Cardiac muscle cell (in vitro differentiated cells and primary cell): ENCODE data around the gene PCDH9. TPM values are rescaled to one million over a fixed set of nuclear protein-coding genes. Genes with fewer than 3 reads are reported as not detected.

Experiments
- DNase-seq, 2 donors: peaks; one replicate each; pipeline versions ENCODE4 v3.0.0 to v3.0.0-alpha.2; 2010 to 2017; ENCODE audit warnings: low read depth in 1 of 2, low spot score in 1 of 2
- H3K27ac ChIP-seq: fragments of 200-600 bp; sonication (generic); 2 replicates; pipeline ENCODE4 v1.5.1; 2016
- H3K27me3 ChIP-seq: fragments of 200-600 bp; sonication (generic); 2 replicates; pipeline ENCODE4 v1.6.0; 2016; ENCODE audit warnings: control low read depth
- H3K36me3 ChIP-seq: fragments of 200-600 bp; sonication (generic); 2 replicates; pipeline ENCODE4 v1.5.1; 2016; ENCODE audit warnings: control low read depth
- H3K4me1 ChIP-seq: fragments of 200-600 bp; sonication (generic); 2 replicates; pipeline ENCODE4 v1.8.1; 2017; ENCODE audit warnings: low read depth, mild to moderate bottlenecking, mixed run types
- H3K4me3 ChIP-seq: fragments of 200-600 bp; sonication (generic); 2 replicates; pipeline ENCODE4 v1.5.1; 2016; ENCODE audit warnings: mild to moderate bottlenecking
- H3K9me3 ChIP-seq: fragments of 200-600 bp; sonication (generic); 2 replicates; pipeline ENCODE4 v1.5.1; 2017; ENCODE audit warnings: low read depth, mild to moderate bottlenecking, control low read depth
- polyA plus RNA-seq: library from polyadenylated mRNA; unstranded; fragments of >200 nt; fragmentation: Nextera tagmentation; extraction: Ambion mirVana; gene quantifications from 2 replicates; pipeline ENCODE4 v1.2.1, GENCODE V29; 2016
- total RNA-seq: library from RNA; depleted of rRNA; stranded (reverse); fragments of >200 nt; gene quantifications from 2 replicates; pipeline ENCODE4 v1.2.3, GENCODE V29; 2016
- TF ChIP-seq, protein P1 (sequence below): IDR thresholded peaks from 2 replicates; pipeline ENCODE4 v1.5.1; 2012; ENCODE audit warnings: low read depth, mild to moderate bottlenecking, low read length

PCDH9 gene
- total and polyA plus RNA-seq, 2 experiments from 2014 or later, result 1.6 to 2.3 TPM

DNA sequence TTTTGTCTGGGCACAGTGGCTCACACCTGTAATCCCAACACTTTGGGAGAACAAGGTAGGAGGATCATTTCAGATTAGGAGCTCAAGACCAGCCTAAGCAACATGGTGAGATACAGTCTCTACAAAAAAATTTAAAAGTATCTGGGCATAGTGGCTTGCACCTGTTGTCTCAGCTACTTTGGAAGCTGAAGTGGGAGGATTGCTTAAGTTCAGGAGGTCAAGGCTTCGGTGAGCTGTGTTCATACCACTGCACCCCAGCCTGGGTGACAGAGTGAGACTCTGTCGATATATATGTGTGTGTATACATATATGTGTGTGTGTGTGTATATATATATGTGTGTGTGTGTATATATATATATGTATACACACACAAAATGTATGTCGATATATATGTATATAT, 833.0 kb downstream of the PCDH9 start:
- Histone ChIP-seq H3K9me3 (no peaks in the 10 kb centered on the region), H3K27ac (no peak overlapping the region), H3K27me3 (peaks cover 10% of the 10 kb centered on the region), H3K4me3 (no peak overlapping the region), H3K36me3 (no peaks in the 10 kb centered on the region), H3K4me1 (peaks cover 20% of the 10 kb centered on the region)
- DNase-seq, result no peak
- TF ChIP-seq, protein P1, sequence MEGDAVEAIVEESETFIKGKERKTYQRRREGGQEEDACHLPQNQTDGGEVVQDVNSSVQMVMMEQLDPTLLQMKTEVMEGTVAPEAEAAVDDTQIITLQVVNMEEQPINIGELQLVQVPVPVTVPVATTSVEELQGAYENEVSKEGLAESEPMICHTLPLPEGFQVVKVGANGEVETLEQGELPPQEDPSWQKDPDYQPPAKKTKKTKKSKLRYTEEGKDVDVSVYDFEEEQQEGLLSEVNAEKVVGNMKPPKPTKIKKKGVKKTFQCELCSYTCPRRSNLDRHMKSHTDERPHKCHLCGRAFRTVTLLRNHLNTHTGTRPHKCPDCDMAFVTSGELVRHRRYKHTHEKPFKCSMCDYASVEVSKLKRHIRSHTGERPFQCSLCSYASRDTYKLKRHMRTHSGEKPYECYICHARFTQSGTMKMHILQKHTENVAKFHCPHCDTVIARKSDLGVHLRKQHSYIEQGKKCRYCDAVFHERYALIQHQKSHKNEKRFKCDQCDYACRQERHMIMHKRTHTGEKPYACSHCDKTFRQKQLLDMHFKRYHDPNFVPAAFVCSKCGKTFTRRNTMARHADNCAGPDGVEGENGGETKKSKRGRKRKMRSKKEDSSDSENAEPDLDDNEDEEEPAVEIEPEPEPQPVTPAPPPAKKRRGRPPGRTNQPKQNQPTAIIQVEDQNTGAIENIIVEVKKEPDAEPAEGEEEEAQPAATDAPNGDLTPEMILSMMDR, result no peak

DNA sequence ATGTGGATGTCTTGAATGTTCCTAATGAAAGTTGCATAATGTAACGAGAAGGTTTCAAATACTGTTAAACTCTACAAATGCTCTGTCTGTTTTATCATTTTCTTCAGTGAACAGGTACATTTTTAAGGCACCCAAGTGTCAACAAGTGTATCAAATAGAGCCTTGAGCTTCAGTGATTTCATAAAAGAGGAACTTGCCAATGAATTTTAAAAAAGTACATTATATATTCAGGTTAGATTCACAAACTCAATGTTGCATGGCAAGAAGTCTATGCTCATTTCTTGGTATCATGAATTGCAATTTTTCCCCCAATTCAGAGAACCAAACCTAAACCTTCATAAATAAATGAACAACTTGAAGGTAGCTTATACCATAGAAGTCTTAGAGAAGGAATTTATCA, 838.8 kb downstream of the PCDH9 start:
- Histone ChIP-seq H3K27me3 (peaks cover 8% of the 10 kb centered on the region), H3K27ac (no peak overlapping the region), H3K9me3 (no peaks in the 10 kb centered on the region), H3K4me3 (no peak overlapping the region), H3K36me3 (no peaks in the 10 kb centered on the region), H3K4me1 (peaks cover 10% of the 10 kb centered on the region)
- DNase-seq, result no peak
- TF ChIP-seq, protein P1, result no peak

DNA sequence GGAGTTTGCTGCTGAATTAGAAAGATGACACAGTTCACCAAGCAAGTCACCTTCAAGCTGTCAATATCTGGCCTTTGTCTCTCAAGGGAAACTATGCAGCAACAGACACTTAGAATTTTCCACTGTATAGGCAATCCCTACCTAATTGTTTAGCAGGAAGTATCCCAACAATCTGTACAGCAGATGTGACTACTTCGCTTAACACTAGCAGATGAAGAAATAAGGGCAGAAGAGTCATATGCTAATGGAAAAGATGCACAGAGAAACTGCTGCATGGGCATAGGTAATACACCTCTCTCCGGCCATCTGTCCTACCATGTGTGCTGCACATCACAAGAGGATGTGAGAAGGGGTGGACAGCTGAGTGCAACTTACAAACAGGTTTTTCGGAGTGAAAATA, 851.2 kb downstream of the PCDH9 start:
- TF ChIP-seq, protein P1, result no peak
- no peak overlapping the region for H3K4me3 ChIP-seq
- H3K4me1 ChIP-seq, result peaks cover 6% of the 10 kb centered on the region
- no peaks in the 10 kb centered on the region for H3K9me3 ChIP-seq
- no peak overlapping the region for H3K27ac ChIP-seq
- H3K36me3 ChIP-seq, result no peaks in the 10 kb centered on the region
- DNase-seq, result no peak
- no peaks in the 10 kb centered on the region for H3K27me3 ChIP-seq

DNA sequence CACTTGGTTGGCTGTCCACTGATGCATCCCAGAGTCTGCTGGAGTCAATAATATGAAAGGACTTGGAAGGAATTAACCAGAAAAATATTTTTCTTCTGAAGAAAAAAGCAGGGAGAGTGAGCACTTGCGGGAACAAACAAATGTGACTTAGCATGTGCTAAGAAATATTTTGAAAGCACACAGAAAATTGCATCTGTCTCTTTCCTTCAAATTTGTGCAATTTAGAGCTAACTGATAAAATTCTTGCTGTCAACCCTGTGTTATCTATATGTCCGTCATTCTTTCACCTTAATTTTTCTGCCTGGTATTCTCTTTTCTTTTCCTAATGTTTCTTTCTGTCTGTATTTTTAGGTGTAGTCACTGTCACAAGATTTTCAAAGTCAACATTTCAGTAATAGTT, 852.6 kb downstream of the PCDH9 start:
- Histone ChIP-seq H3K27me3 (no peaks in the 10 kb centered on the region), H3K36me3 (no peaks in the 10 kb centered on the region), H3K9me3 (no peaks in the 10 kb centered on the region), H3K27ac (no peak overlapping the region), H3K4me1 (peaks cover 6% of the 10 kb centered on the region), H3K4me3 (no peak overlapping the region)
- no peak for DNase-seq
- TF ChIP-seq, protein P1, result no peak

DNA sequence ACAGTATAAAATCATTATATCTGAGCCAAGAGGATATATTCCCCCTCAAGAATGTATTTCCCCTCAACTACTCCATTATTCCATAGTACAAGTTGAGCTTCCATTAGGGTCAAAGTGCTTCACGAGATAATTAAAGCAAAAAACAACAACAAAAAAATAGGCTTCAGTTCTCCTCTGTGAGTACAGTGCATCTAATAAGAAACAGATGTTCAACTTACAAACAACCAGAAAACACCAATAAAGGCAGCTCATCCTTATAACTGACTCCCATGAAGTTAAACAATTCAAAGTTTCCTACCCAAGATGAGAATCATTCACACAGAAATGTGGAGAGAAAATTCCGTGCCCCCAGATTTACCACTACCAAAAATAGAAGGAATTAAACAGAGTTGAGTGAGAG, 854.4 kb downstream of the PCDH9 start:
- Histone ChIP-seq H3K36me3 (no peaks in the 10 kb centered on the region), H3K27me3 (no peaks in the 10 kb centered on the region), H3K27ac (no peak overlapping the region), H3K4me1 (no peaks in the 10 kb centered on the region), H3K4me3 (no peak overlapping the region), H3K9me3 (no peaks in the 10 kb centered on the region)
- no peak for DNase-seq
- TF ChIP-seq, protein P1, result no peak

DNA sequence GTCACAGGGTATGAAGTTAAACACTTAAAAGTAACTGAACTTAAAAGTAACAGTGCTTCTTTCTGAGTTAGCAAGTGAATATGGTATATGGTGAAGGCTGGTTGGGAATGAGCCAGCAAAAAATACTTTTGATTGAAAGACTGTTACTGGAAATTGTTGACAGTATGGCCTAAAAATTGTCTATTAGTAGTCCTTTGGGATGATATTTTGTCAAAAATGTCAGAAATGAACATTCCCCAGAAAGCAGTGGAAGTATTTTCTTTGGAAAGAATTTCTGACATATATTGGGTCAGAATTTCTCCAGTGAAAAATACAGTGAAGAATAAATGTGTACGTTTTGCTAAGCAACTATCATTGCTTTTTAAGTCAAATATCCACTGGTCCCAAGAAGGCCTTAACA, 860.5 kb downstream of the PCDH9 start:
- no peaks in the 10 kb centered on the region for H3K27me3 ChIP-seq
- no peak overlapping the region for H3K4me3 ChIP-seq
- H3K9me3 ChIP-seq, result no peaks in the 10 kb centered on the region
- no peak for DNase-seq
- no peak overlapping the region for H3K27ac ChIP-seq
- no peaks in the 10 kb centered on the region for H3K36me3 ChIP-seq
- H3K4me1 ChIP-seq, result no peaks in the 10 kb centered on the region
- TF ChIP-seq, protein P1, result no peak
